HG03565 (cell line): ENCODE data around the gene FAM227B.
"Not testable (repeated sequence)": the region's sequence is repeated elsewhere in the genome, so short reads cannot be mapped to it uniquely, and the experiment has no call there.

ENCODE experiments used
- ATAC-seq: cut with Tn5 transposase; IDR thresholded peaks from one replicate; pipeline ENCODE4 v1.9.1; 2021; ENCODE audit warnings: mild to moderate bottlenecking, moderate library complexity; ENCODE audit not compliant: unreplicated experiment

FAM227B gene

GRCh38 chr15:49383266-49383665, 237.4 kb downstream of the FAM227B start:
- ATAC-seq = no peak

- ATAC-seq = no peak
Observed at GRCh38 chr15:49382394-49382793, 238.2 kb downstream of the FAM227B start.

DNA sequence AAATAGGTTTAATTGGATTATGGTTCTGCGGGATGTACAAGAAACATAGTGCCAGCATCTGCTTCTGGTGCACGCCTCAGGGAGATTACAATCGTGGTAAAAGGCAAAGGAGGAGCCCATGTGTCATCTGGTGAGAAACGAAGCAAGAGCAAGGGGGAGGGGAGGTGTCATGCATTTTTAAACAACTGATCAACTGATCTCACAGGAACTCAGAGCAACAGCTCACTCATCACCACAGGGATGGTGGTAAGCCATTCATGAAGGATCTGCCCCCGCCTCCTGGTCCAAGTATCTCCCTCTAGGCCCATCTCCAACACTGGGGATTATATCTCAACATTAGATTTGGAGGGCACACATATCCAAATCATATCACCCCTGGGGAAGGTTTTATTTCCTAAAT, 239.7 kb downstream of the FAM227B start:
- ATAC-seq = no peak

DNA sequence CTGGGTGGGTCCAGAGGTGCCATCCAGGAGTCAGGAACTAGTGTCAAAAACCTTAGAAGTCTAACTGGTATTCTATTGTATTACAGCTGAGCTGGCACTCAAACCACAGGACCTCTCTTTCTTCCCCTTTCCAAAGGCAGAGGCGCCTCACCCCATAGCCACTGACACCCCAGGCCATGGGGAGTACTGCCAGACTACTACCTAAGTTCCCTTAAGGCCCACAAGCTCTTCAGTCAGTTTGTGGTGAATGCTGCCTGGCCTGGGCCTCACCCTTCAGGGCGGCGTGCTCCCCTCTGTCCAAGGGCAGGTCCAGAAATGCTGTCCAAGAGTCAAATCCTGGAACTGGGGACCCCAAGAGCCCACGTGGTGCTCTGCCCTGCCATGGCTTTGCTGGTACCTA, 240.6 kb downstream of the FAM227B start:
- ATAC-seq = no peak

DNA sequence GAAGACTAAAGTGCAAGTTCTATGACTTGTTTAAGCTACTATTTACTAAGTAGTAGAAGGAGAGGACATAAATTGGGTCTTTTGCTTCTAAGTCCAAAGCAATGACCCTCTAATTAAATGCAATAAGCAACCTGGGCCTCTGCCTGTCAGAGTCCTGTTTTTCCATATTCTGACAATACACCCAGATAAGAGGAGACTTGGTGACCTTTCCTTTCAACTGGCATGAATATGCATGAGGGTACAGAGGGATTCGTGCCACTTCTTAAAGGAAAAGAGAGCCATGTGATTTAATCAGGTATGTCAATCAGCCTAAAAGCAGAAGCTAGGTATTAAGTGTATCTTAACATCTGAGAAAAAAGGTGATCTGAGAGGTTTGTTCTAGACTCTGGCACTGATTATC, 248.3 kb downstream of the FAM227B start:
- ATAC-seq = no peak

- ATAC-seq = no peak
Observed at GRCh38 chr15:49370782-49371181, 249.8 kb downstream of the FAM227B start.

DNA sequence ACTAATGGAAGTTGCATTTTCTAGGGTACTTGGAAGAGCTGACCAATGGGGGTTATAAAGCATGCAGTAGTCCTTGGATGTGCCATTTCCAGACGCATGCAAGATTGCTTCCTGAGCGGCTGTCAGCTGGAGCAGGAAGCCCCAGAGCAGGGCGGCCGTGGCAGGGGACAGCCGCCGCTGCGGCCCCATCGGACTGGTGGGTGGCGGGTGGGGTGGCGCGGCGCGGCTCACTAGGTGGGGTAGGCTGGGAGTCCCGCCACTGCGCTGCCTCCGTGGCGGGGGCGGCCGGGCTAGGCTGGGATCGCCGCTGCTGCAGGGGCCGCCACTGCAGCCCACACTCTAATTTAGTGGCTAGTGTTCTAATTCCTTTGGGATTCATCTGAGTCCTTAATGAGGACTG, 254.1 kb downstream of the FAM227B start:
- ATAC-seq = no peak

GRCh38 chr15:49361370-49361769, 259.2 kb downstream of the FAM227B start:
- ATAC-seq = no peak

DNA sequence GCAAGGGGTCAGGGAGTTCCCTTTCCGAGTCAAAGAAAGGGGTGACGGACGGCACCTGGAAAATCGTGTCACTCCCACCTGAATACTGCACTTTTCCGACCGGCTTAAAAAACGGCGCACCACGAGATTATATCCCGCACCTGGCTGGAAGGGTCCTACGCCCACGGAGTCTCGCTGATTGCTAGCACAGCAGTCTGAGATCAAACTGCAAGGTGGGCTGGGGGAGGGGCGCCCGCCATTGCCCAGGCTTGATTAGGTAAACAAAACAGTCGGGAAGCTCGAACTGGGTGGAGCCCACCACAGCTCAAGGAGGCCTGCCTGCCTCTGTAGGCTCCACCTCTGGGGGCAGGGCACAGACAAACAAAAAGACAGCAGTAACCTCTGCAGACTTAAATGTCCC, 266.2 kb downstream of the FAM227B start:
- not testable (repeated sequence) for ATAC-seq

DNA sequence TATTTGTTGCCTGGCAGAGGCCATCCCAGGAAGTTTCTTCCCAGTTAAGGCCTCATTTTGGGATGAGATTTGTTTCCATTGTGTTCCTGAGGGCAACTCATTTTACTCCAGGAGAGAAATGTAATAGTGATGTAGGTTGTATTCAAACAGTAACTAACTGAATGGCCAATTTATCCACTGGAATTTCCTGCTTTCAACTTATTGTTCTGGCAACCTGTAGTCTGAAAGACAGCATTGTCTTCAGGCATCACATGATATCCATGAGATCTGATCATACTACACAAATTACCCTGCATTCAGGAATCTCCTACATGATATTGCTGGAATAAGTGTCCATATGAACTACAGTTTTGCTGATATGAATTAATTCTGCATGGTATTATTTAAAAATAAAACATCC, 277.1 kb downstream of the FAM227B start:
- ATAC-seq = no peak

- no peak for ATAC-seq
Observed at GRCh38 chr15:49339656-49340055, 281.0 kb downstream of the FAM227B start.

DNA sequence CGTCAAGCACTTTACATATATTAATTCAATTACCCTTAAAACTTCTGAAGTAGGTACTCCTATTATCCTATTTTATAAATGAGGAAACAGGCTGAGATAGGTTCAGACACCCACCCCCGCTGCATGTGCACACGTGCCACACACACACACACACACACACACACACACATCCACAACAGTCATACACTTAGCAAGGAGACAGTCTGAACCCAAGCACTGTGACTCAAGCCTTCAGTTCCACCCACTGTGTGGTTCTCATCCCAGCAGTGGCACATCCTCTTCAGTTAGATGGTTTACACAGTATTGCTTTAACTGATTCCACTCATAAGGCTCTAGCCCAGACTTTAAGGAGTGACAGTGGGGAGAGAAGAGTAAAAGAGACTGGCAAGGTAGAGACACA, 288.7 kb downstream of the FAM227B start:
- no peak for ATAC-seq

- no peak for ATAC-seq
Observed at GRCh38 chr15:49331442-49331841, 289.2 kb downstream of the FAM227B start.

- no peak for ATAC-seq
Observed at GRCh38 chr15:49330166-49330565, 290.5 kb downstream of the FAM227B start.

DNA sequence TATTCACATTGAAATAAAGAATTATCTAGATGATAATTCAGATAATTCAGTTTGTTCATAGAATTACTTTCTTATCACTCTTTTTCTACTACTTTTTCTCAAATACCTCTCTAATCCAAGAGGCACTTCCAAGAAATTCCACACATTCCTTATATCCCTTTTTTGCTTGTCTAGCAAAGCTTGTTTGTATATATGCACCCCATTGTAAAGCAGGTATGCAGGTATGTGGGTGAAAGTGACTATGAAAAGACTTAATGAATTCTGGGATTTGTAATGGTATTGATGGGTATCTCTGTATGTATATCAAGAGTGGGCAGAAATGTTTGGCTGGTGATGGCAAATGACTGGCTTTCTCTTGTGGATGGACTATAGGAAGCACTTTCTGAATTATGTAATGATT, 291.7 kb downstream of the FAM227B start:
- ATAC-seq = no peak

GRCh38 chr15:49327927-49328326, 292.7 kb downstream of the FAM227B start:
- no peak for ATAC-seq

GRCh38 chr15:49323207-49323606, 297.4 kb downstream of the FAM227B start:
- ATAC-seq = no peak

DNA sequence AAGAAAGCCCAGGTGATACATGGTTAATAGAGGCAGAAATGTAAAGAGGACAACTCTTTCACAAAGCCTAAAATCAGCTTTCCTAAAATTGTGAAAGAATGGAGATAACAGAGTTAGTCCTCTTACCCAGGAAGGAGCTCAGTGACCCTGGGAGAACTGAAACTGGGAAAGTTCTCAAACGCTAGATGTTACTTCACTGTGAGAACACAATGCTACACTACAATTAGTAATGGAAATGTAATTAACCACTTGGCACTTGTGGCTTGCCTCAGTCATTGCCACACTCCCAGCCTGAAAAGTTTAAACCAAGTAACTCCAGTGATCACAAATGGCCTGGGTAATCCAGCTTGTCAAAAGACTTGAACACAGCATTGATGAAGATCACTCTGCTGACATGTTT, 300.3 kb downstream of the FAM227B start:
- ATAC-seq = no peak

GRCh38 chr15:49315391-49315823, 305.2 kb downstream of the FAM227B start:
- ATAC-seq = no peak

DNA sequence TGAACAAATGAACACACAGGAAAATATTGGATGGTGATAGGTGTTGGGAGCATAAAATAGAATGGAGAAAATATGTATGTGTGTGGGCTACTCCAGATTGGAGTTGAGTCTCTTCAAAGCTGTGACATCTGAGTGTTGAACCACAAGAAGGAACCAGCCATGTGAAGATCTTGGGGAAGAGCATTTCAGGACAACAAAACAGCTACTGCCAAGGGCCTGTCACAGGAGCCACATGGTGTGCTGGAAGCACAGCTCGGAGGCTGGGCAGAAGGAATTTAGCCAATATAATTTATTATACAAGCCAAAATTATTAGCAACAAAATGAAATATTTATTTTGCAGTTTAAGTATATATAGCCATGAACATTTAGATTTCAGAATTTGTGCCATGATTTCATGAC, 305.9 kb downstream of the FAM227B start:
- ATAC-seq = no peak

DNA sequence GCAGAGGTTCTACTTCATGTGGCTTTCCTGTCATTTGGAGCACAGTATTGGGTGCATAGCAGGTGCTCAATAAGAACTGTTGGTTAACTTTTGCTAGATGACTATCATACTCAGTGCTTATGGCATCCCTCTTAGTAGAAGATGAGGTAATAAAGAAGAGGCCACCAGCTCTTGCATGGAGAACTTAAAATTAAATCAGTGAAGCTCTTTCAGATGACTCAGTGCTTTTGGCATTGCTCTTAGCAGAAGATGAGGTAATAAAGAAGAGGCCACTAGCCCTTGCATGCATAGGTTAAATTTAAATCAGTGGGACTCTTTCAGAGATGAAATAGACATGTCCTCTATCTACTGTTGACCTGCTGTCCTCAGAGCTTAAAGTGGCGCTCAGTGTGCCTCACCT, 307.0 kb downstream of the FAM227B start:
- no peak for ATAC-seq

DNA sequence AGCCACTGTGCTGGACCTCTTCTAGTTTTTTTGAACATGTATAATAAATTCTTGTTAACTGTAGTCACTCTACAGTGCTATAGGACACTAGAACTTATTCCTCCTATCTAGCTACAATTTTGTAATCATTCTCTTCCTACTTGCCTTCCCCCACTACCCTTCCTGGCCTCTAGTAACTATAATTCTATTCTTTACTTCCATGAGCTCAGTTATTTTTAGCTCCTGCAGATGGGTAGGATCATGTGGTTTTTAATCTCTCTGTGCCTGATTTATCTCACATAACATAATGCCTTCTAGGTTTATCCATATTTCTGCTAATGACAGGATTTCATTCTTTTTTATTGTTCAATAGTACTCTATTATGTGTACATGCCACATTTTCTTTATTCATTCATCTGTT, 310.7 kb downstream of the FAM227B start:
- no peak for ATAC-seq

- ATAC-seq = no peak
Observed at GRCh38 chr15:49308686-49309085, 311.9 kb downstream of the FAM227B start.

GRCh38 chr15:49306551-49306950, 314.1 kb downstream of the FAM227B start:
- ATAC-seq = no peak
